Measurements from ENCODE around the gene KLK4.

KLK4 gene

DNA sequence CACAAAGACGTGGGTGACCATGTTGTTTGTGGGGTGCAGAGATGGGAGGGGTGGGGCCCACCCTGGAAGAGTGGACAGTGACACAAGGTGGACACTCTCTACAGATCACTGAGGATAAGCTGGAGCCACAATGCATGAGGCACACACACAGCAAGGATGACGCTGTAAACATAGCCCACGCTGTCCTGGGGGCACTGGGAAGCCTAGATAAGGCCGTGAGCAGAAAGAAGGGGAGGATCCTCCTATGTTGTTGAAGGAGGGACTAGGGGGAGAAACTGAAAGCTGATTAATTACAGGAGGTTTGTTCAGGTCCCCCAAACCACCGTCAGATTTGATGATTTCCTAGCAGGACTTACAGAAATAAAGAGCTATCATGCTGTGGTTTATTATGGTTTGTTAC is 32.3 kb downstream of the KLK4 start:
- DNase-seq (ENCODE audit: low read depth): no peak

- DNase-seq (ENCODE audit: low read depth): no peak
Observed at GRCh38 chr19:50877338-50877737, 33.9 kb downstream of the KLK4 start.

DNA sequence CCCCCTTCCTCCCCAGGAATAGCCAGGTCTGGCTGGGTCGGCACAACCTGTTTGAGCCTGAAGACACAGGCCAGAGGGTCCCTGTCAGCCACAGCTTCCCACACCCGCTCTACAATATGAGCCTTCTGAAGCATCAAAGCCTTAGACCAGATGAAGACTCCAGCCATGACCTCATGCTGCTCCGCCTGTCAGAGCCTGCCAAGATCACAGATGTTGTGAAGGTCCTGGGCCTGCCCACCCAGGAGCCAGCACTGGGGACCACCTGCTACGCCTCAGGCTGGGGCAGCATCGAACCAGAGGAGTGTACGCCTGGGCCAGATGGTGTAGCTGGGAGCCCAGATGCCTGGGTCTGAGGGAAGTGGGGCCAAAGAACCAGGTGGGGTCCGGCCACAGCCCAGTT is 34.7 kb downstream of the KLK4 start:
- no peak for DNase-seq (ENCODE audit: low read depth)

DNA sequence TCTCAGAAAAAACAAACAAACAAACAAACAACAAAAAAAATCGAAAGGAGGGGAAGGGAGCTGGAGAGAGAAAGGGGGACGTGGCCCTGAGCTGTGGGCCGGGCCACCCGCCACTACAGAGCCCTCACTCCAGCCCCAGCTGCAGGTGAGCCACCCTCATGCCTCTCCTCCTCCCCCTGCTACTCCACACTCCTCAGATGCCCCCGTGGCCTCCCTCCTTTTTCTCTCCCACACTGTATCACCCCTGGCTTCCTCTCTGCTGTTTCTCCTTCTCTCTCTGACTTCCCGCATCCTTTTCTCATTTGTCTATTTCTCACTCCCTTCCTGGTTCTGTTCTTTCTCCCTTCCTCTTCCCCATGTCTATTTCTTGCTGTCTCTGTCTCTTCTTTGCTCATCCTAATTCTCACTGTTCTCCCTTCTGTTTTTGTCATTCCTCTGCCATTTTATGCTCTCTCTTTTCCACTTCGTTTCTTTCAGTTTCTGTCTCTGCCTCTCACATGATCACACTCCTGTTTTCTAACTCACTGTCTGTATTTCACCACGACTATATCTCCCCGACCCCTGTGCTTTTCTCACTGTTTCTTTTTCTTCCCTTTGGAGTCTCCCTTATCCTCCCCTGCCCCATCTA is 35.3 kb downstream of the KLK4 start:
- DNase-seq (ENCODE audit: low read depth): no peak

- DNase-seq (ENCODE audit: low read depth): no peak
Observed at GRCh38 chr19:50874211-50874610, 37.0 kb downstream of the KLK4 start.

DNA sequence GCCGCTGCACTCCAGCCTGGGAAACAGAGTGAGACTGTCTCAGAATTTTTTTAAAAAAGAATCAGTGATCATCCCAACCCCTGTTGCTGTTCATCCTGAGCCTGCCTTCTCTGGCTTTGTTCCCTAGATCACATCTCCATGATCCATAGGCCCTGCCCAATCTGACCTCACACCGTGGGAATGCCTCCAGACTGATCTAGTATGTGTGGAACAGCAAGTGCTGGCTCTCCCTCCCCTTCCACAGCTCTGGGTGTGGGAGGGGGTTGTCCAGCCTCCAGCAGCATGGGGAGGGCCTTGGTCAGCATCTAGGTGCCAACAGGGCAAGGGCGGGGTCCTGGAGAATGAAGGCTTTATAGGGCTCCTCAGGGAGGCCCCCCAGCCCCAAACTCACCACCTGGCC is 38.1 kb downstream of the KLK4 start, which contains the start of gene KLK2:
Gene KLK2, plus strand, starts transcription at position 384 of the 400 bp plus-strand sequence. CDS start 35 bp downstream, outside the sequence.
- DNase-seq (ENCODE audit: low read depth): no peak

DNA sequence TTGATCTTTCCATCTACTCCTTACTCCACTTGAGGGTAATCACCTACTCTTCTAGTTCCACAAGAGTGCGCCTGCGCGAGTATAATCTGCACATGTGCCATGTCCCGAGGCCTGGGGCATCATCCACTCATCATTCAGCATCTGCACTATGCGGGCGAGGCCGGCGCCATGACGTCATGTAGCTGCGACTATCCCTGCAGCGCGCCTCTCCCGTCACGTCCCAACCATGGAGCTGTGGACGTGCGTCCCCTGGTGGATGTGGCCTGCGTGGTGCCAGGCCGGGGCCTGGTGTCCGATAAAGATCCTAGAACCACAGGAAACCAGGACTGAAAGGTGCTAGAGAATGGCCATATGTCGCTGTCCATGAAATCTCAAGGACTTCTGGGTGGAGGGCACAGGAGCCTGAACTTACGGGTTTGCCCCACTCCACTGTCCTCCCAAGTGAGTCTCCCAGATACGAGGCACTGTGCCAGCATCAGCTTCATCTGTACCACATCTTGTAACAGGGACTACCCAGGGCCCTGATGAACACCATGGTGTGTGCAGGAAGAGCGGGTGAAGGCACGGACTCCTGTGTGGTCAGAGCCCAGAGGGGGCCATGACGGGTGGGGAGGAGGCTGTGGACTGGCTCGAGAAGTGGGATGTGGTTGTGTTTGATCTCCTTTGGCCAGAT is 40.6 kb downstream of the KLK4 start:
- DNase-seq (ENCODE audit: low read depth): no peak

- no peak for DNase-seq (ENCODE audit: low read depth)
Observed at GRCh38 chr19:50869479-50869878, 41.7 kb downstream of the KLK4 start.

- DNase-seq (ENCODE audit: low read depth): no peak
Observed at GRCh38 chr19:50861496-50862286, 49.5 kb downstream of the KLK4 start.

DNA sequence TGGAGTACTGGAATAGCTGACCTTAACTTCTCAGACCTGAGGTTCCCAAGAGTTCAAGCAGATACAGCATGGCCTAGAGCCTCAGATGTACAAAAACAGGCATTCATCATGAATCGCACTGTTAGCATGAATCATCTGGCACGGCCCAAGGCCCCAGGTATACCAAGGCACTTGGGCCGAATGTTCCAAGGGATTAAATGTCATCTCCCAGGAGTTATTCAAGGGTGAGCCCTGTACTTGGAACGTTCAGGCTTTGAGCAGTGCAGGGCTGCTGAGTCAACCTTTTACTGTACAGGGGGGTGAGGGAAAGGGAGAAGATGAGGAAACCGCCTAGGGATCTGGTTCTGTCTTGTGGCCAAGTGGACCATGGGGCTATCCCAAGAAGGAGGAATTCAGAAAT is 50.2 kb downstream of the KLK4 start:
- DNase-seq (ENCODE audit: low read depth): no peak

GRCh38 chr19:50859849-50860248 is 51.3 kb downstream of the KLK4 start:
- no peak for DNase-seq (ENCODE audit: low read depth)

GRCh38 chr19:50858886-50859285 is 52.3 kb downstream of the KLK4 start:
- DNase-seq (ENCODE audit: low read depth): no peak

DNA sequence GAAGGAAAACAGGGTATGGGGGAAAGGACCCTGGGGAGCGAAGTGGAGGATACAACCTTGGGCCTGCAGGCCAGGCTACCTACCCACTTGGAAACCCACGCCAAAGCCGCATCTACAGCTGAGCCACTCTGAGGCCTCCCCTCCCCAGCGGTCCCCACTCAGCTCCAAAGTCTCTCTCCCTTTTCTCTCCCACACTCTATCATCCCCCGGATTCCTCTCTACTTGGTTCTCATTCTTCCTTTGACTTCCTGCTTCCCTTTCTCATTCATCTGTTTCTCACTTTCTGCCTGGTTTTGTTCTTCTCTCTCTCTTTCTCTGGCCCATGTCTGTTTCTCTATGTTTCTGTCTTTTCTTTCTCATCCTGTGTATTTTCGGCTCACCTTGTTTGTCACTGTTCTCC is 53.8 kb downstream of the KLK4 start:
- DNase-seq (ENCODE audit: low read depth): no peak
